Occipital lobe (tissue), 2 donors: ENCODE data around the gene PDGFC. TPM values are rescaled to one million over a fixed set of nuclear protein-coding genes. Genes with fewer than 3 reads are reported as not detected.
"Not testable (repeated sequence)": the region's sequence is repeated elsewhere in the genome, so short reads cannot be mapped to it uniquely, and the experiment has no call there.

Experiments
- DNase-seq: peaks from one replicate; lab custom pipeline; 2025; lab: John Stamatoyannopoulos, UW
- total RNA-seq: library from RNA; depleted of rRNA; stranded (reverse); fragments of >200 nt; gene quantifications from one replicate; pipeline ENCODE4 v1.2.3, GENCODE V29; 2014

PDGFC gene
- total RNA-seq, 1 donor from 2014 or later, result 29.0 TPM

- no peak for DNase-seq
Measured at GRCh38 chr4:156909010-156909409, 62.6 kb downstream of the PDGFC start.

- DNase-seq, result no peak
Measured at GRCh38 chr4:156906325-156906724, 65.3 kb downstream of the PDGFC start.

- no peak for DNase-seq
Measured at GRCh38 chr4:156901871-156902270, 69.7 kb downstream of the PDGFC start.

- no peak for DNase-seq
Measured at GRCh38 chr4:156898373-156899117, 73.1 kb downstream of the PDGFC start.

GRCh38 chr4:156896527-156896926, 75.1 kb downstream of the PDGFC start:
- no peak for DNase-seq

GRCh38 chr4:156894234-156894633, 77.4 kb downstream of the PDGFC start:
- DNase-seq, result no peak

- DNase-seq, result no peak
Measured at GRCh38 chr4:156892805-156893204, 78.8 kb downstream of the PDGFC start.

- no peak for DNase-seq
Measured at GRCh38 chr4:156889616-156890594, 81.7 kb downstream of the PDGFC start.

GRCh38 chr4:156888762-156889161, 82.8 kb downstream of the PDGFC start:
- DNase-seq, result no peak

- no peak for DNase-seq
Measured at GRCh38 chr4:156886481-156886880, 85.1 kb downstream of the PDGFC start.

GRCh38 chr4:156885374-156885773, 86.2 kb downstream of the PDGFC start:
- no peak for DNase-seq

- DNase-seq, result no peak
Measured at GRCh38 chr4:156884183-156884582, 87.4 kb downstream of the PDGFC start.

- DNase-seq, result no peak
Measured at GRCh38 chr4:156875704-156876103, 95.9 kb downstream of the PDGFC start.

- no peak for DNase-seq
Measured at GRCh38 chr4:156875055-156875454, 96.5 kb downstream of the PDGFC start.

- no peak for DNase-seq
Measured at GRCh38 chr4:156873799-156874198, 97.8 kb downstream of the PDGFC start.

GRCh38 chr4:156870861-156871260, 100.7 kb downstream of the PDGFC start:
- no peak for DNase-seq

- DNase-seq, result no peak
Measured at GRCh38 chr4:156870131-156870530, 101.5 kb downstream of the PDGFC start.

- not testable (repeated sequence) for DNase-seq
Measured at GRCh38 chr4:156866088-156866487, 105.5 kb downstream of the PDGFC start.

- DNase-seq, result no peak
Measured at GRCh38 chr4:156865451-156865850, 106.1 kb downstream of the PDGFC start.

GRCh38 chr4:156858071-156858470, 113.5 kb downstream of the PDGFC start:
- no peak for DNase-seq

- DNase-seq, result no peak
Measured at GRCh38 chr4:156838761-156839160, 132.8 kb downstream of the PDGFC start.

GRCh38 chr4:156837625-156838345, 133.8 kb downstream of the PDGFC start:
- DNase-seq, result no peak
